SIG-M5 (cell line): ENCODE results near the gene ITPR2.
"Not testable (repeated sequence)": the region's sequence is repeated elsewhere in the genome, so short reads cannot be mapped to it uniquely, and the experiment has no call there.

ENCODE experiments used
- DNase-seq: peaks from one replicate; lab custom pipeline; 2025; lab: John Stamatoyannopoulos, UW

ITPR2 gene

DNA sequence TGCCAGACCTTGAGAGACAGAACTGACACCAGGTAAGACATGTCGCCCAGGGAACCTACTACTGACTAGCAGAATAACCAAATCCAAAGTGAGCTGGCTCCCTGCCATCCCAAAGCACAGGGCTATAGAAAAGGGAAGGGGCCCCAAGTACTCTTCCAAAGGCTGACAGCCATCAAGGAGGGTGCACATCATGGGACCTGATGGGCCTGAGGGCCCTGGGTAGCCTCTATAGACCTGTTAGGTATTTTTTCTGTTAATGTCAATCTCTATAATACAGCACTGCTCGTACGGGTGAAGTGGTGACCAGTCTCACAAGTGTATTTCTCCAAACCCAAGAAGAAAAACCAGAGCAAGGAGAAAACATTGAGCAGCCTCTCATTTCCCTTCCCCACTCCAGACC is 171.6 kb downstream of the ITPR2 start:
- DNase-seq: no peak

DNA sequence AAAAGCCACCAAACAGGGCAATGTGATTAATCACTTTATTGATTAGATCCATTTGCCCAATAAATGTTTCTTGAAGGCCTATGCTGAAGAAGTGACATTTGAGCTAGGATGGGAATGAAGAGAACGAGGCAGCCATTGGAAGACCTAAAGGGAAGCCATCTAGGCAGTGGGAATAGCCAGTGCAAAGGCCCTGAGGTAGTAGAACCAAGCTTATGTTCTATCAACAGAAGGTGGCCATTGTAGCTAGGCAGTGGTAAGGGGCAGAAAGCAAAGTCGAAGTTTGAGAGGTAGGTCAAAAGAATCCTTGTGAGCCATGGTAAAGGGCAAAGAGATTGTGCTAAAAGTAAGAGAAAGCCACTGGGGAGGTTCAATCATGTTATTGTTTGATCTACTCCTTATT is 173.1 kb downstream of the ITPR2 start:
- no peak for DNase-seq

DNA sequence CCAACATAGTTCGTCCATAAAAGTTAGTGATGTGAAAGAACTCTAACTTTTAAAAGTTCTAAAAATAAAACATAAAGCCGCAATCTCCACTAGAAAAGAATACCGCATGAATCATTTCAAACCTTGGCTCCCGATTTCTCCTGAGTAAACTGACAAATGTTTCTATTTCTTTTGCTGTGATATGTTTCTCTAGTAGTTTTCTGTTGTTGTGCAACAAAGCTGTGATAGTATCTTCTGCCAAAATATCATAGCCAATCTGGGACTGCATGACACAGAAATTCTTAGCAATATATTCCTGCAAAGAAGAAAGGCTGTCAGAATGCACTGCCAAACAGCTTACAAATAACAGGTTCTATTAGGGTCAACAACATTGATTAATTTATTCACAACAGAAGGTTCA is 174.0 kb downstream of the ITPR2 start:
- DNase-seq: no peak

DNA sequence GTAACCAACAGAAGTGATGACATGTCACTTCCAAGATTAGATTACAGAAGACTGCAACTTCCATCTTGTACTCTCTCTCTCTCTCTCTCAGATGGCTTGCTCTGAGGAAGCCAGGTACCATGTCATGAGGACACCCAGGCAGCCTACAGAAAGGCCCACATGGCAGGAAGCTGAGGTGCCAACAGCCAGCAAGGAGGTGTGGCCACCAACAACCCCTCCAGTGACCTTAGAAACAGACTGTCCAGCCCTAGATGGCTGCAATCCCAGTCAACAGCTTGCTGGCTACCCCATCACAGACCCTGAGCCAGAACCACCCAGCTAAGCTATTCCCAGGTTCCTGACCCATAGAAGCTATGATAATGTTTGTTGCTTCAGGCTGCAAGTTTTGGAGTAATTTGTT is 178.4 kb downstream of the ITPR2 start:
- no peak for DNase-seq

DNA sequence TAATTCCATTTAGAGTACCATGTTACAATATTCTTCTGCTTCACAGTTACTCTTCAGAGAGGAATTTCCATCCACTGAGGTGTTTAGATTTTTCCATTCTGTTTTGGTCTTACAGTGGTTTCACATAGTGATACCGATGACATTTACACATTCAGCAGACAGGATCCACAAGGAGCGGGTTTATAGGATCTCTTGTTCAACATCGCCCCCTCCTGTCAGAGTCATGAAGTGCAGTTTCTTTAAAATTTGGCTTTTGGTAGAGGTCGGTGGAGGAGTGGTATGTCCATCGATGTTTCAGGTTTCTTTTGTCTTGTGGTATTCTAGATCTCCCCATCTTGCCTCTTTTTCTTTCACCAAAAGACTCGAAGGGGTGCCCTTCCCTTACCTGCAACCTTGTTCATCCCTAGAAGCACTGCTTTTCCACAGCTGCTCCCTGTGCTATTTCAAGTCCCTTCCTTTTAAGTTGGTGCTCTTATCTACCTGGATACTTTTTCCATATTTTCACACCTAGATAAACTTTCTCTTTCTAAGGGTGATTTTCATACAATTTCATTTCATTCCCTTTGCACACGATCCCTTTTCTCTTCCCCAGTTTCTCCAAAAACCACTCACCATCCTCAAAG is 181.3 kb downstream of the ITPR2 start:
- DNase-seq: no peak

DNA sequence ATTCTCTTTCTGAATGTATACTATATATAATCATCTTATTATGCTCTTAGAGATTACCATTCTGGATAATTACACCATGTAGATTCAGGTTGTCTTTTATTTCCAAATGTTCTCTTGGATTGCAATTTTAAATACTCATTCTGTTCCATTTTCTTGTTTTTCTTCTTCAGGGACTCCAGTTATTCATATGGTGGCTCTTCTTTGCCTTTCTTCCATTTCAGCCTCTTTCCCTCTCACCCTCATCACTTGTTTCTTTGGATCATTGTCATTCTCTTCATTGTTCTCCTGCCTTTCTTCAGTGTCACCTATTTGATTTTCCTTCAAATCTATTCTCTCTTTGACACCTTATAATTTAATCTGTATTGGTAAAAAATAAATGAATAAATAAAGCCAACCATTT is 182.0 kb downstream of the ITPR2 start:
- no peak for DNase-seq

DNA sequence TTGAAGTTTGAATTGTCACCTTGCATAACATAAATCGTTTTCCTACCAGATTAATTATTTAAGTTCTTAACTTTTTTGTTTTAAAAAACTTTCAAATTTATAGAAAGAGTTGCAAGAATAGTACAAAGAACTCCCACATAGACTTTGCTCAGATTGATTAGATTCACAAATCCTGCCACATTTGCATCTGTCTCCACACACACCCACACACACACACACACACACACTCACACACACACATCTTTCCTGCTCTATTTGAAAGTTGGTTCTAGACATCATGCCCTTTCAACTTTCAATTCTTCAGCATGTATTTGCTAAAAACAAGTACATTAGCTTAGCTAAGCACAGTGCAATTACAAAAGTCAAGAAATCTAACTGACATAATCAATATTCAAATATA is 184.0 kb downstream of the ITPR2 start:
- no peak for DNase-seq

DNA sequence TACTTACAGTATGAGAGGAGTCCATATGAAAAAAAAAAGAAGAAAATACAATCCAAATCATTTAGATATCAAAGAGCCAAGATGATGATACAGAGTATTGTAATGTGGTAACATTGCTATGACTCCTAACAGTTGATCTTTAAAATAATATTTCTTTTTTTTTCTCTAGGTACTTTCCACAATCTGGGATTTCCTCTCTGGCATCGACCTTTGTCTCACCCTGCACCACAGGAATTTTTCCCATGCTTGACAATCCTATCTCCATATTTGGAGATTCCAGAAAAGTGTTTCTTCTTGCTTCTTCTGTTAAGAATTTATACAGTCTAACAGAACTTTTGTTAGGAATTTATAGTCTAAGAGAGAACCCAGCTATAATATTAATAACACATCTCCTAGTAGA is 184.4 kb downstream of the ITPR2 start:
- DNase-seq: no peak

DNA sequence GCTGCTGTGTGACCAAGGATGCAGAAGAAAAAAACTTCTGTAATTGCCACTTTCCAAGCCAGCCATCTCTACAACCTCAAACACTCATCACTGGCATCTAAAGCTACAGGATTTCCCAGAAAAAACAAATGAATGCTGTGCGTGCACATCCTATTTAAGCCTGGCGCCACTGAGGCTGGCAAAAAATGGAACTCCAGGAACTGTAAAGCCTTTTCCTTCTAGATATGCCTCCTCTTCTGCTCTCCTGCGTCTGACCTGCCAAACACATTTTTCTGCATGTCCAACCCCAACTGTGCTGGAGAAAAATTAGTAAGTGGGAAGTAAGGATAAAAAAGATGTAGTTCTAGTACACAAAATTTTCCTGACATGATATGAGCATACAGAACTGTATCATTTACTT is 184.9 kb downstream of the ITPR2 start:
- DNase-seq: no peak

DNA sequence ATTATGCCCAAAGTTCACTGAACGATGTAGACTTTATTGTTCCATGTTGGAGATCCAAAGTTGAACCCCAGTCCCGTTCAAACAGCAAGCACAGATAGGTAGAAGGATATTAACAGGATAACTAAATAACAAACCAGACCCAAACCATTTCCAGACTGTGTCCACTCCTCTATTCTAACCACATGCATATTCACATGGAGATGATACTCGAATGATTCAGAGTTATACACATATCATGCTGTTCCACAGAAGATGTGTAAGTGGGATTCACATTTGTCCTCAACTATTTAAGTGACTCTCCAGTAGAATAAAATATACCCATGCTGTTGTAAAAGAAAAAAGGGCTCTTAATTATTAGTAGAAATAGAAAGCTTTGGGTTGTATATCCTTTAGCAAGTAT is 185.9 kb downstream of the ITPR2 start:
- no peak for DNase-seq

DNA sequence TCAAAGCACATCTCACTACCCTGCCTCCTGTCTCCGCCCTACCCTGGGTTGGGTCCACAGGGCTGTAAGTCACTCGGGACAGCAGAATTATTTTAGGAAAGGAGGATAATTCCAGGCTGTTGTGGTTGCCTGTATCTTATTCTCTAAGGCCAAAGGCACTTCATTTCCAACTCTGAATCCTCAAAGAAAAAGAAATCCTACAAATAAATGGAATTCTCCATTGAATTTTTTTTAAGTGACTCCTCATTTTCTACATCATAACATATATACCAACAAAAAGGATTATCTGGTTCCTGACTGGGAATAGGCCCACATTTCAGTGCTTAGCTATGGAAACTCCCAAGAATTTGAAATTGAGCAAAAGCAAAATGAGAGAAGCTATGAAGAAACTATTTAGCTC is 186.4 kb downstream of the ITPR2 start:
- DNase-seq: no peak

DNA sequence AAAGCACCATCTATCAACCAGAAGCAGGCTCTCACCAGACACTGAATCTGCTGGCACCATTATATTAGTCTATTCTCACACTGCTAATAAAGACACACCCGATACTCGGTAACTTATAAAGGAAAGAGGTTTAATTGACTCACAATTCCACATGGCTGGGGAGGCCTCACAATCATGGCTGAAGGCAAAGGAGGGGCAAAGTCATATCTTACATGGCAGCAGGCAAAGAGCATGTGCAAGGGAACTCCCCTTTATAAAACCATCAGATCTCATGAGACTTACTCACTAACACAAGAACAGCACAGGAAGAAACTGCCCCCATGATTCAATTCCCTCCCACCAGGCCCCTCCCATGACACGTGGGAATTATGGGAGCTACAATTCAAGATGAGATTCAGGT is 188.6 kb downstream of the ITPR2 start:
- not testable (repeated sequence) for DNase-seq

DNA sequence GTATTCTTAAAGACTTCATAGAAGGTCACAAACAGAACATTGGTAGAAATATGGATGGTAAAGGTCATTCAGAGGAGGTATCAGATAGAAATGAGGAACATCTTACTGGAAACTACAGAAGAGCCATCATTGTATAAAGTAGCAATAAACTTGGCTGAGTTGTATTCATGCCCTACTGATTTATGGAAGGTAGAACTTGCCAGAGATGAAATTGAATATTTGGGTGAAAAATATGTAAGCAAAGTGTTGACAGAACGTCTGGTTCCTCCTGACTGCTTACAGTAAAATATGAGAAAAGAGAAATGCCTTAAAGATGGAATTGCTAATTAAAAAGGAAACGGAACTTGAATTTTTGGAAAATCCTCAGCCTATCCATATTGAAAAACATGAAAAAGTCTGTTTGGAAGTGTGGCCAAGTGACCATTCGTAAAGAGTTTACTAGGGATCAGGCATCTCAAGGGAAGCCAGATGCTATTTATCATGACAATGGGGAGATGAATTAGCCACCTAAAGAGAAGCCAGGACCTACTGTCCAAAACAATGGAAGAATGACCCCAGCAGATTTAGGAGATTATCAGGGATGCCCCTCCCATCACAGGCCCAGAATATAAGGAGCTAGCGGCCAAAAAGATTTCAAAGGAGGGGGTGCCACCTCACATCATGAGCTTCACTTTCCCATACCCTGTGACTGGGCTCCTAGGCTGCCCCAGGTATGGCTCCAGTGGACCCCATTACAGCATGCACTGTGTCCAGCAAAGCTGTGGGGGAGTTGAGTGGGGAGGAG is 189.3 kb downstream of the ITPR2 start:
- no peak for DNase-seq

DNA sequence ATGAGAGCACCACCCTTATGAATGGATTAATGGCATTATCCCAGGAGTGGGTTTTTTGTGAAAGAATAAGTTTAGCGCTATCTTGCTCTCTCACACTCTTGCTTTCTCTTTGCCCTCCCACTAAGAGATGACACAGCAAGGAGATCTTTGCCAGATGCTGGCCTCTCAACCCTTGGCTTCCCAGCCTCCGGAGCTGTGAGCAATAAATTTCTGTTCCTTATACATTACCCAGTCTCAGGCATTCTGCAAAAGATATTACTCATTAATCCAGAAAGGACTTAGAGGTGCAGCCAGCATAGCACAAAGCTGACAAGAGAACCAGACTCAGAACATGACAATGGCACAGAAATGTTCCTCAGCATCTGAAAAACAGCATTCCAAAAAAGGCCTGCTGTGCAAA is 190.6 kb downstream of the ITPR2 start:
- no peak for DNase-seq

DNA sequence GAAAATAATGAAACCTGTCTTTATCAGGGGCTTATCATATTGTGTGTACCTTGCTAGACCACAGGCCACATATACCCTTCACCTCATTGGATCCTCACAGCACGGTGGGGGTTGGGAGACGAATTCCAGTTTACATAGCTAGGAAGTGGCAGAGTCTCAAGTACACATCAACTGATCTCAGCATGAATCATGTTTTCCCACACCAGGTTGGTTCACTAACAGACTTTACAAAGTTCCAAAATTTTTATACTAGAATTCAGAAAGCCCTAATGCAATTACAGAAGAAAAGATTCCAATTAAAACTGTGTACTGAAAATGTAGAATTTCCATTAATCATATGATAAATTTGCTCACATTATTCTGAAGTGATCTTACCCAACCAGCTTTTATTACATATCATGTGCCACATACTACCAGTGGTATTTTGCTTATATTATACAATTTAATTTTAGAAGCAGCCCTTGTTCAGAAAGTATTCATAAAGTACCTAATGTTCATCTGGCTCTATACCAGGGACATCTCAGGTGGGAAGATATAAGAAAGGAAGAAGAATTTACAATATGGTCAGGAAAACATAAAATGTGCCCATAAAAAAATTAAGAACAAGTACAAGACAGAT is 196.2 kb downstream of the ITPR2 start:
- no peak for DNase-seq

DNA sequence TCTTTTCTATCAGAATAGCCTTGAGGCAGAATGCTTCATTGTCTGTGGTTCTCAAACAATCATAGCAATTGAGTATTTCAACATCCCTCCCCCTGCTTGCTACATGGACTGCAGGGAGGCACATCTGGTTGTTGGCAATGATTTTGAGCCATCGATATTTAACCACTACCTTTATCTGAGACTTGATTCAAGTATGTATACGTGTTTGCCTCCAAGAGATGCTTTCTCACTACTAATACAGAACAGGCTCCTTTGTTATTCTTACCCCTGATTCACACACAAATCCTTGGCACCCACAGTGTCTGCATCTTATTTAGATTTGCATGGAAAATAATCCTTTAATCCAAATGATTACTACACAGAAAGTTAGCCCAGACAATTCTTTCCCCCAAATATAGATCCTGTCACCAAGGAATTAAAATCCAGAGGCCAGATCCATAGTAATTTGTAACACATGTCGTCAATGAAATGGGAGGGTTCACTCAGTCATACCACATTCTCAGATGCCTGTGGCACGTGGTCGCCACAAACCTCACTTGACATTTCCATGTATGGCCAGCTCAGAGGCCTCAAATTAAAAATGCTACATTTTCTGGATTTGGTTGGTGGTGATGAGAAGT is 199.3 kb downstream of the ITPR2 start:
- DNase-seq: no peak

DNA sequence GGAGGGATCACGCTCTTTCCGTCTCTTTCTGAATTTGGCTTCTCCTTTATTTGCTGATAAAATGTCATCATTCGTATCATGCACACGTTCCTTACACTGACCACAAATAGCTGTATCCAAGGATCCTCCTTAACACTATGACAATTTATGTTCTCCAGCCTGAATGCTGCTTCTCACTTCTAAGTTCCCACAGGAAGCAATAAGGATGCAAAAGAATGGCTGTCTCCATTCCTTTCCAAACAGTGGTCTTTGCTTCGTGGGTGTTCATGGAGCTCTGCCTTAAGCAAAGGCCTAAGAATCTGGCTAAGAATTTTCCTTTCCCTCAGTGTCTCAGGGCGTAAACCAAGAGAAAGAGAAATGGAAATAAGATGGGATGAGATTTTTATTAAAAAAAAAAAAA is 200.2 kb downstream of the ITPR2 start:
- no peak for DNase-seq

DNA sequence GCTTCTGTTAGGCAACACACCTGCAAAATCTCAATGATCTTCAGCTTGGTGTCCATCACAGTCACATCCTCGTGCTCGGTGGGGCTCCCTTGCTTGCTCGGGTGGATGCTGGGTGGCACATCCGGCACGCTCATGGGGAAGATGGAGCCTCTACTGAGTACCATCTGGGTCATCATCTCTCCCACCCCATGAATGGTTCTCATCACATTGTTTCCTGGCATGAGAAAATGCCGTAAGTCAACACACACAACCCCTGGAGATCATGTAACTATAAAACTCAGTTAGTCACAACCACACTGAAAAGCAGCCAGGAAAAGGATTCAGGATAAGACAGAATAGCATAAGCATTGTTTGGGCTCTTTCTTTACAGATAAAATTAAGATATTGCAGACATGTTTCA is 201.1 kb downstream of the ITPR2 start:
- DNase-seq: no peak

DNA sequence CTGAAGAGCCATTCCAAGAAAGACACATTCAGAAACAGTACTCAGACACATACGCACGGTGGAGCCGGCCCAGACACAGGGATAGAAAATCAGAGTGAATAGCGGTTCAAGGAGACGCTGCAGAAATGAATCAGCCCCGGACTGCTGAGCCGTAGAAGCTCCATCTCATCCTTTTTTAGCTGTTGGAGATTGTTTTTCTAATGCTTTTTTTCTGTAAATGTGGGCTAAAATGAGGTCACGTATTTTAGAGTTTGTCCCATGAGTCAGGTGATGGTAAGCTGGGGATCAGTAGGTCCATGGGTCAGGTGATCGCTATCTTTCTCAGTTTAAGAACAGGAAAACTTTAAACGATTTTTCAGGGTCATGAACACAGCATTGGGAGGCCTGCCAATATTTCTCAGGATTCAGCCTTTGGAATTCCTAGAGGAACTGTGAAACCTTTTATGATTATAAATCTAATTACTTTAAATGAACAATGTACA is 202.4 kb downstream of the ITPR2 start:
- no peak for DNase-seq

DNA sequence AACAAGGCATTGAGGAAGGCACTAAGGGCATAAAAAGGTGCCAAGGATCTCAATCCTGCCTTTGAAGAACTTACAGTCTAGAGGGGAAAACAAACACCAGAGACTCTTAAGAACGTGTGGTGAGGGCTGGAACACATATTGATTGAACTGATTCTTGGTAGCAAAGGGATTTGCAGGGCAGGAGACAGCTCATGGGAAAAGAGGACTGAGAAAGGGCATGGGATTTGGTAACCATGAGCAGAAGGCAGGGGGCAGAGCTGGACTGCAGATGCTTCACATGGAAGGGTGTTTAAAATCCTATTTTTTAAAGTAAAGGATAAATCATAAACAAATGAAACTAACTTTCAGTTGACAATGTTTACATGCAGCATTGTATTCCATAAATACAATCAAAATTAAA is 203.1 kb downstream of the ITPR2 start:
- no peak for DNase-seq

DNA sequence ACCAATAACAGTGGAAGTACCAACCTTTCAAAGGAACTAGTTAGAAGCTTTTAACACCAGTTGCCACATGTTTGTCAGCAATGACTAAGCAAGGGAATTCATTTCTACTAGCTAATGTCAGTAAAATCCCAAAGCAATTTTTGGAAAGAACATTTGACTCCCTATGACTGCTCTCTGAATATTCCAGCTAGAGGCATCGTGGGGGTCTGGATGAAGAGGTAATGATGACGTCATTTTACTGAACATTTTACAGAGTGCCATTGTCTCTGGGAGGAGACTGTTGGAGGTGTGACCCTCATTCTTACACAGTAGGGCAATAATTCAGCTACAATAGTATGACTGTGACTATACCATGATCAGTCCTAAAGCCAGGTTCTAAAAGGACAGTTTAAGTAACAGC is 204.8 kb downstream of the ITPR2 start:
- no peak for DNase-seq

DNA sequence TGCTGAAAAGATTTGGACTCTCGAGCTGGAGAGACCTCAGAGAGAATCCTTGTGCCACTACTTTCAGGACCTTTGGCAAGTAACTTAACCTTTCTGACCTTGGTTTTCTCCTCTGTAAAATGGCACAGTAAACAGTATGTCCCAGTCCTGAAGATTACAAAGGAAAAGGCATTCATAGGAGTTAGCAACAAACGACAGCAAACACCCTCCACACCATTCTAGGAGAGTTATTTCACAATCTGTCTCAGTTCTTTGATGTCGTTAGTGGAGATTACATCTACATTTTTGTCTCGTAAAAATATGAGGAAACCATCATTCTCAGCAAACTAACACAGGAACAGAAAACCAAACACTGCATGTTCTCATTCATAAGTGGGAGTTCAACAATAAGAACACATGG is 205.7 kb downstream of the ITPR2 start:
- no peak for DNase-seq

DNA sequence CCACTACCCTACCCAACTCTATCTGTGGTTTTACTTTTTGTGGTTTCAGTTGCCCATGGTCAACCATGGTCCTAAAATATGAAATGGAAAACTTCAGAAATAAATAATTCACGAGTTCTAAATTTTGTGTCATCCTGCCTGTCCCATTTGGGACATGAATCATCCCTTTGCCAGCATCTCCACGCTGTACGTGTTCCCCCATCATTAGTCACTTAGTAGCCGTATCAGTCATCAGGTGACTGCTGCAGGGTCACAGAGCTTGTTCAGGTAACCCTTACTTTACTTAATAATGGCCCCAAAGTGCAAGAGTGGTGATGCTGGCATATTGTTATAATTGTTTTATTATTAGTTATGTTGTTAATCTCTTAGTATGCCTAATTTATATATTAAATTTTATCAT is 209.9 kb downstream of the ITPR2 start:
- DNase-seq: no peak
